A549 (cell line): ENCODE data around the gene SULT1A1. TPM values are rescaled to one million over a fixed set of nuclear protein-coding genes. Genes with fewer than 3 reads are reported as not detected.

Experiments
- ATAC-seq, 2 experiments: fragments of 200-7000 bp in 1 of 2; fragments of >200 bp in 1 of 2; cut with Nextera tagmentation in 1 of 2; cut with Tn5 transposase in 1 of 2; 3 replicates each; pipeline versions ENCODE4 v1.8.0 to v1.9.1; 2018 to 2020; ENCODE audit warnings: mild to moderate bottlenecking in 1 of 2, moderate library complexity in 1 of 2
- CTCF ChIA-PET: fragments of 300-600 bp; sonication (Branson Sonifier 250); formaldehyde crosslinking; extraction: SDS; loops from one replicate; lab custom pipeline; 2021; ENCODE audit warnings: antibody characterized with exemption, inconsistent platforms; lab: Yijun Ruan, JAX
- POLR2A ChIA-PET: fragments of 350-600 bp; formaldehyde crosslinking; extraction: SDS; loops from one replicate; lab custom pipeline; 2021; ENCODE audit warnings: antibody characterized with exemption, inconsistent platforms; lab: Yijun Ruan, JAX
- DNase-seq, 2 experiments: peaks; one replicate each; pipeline versions ENCODE4 v3.0.0 to v3.0.0-alpha.2; 2011 to 2016; ENCODE audit warnings: low read depth in 1 of 2, low spot score in 1 of 2
- FAIRE-seq: peaks from 2 replicates; lab custom pipeline; 2011; peaks lifted over from hg19 to GRCh38; lab: Jason Lieb, UNC
- H3K27ac ChIP-seq, 2 experiments: fragments of >200 bp; sonication (Bioruptor Twin); formaldehyde crosslinking; 3 replicates each; pipeline ENCODE4 v1.5.1; 2016 to 2017
- H3K4me1 ChIP-seq: fragments of >200 bp; sonication (Bioruptor Twin); formaldehyde crosslinking; 3 replicates; pipeline ENCODE4 v1.6.1; 2016
- H3K4me2 ChIP-seq: fragments of >200 bp; sonication (Bioruptor Twin); formaldehyde crosslinking; 3 replicates; pipeline ENCODE4 v1.6.1; 2016
- H3K4me3 ChIP-seq: fragments of >200 bp; sonication (Bioruptor Twin); formaldehyde crosslinking; 3 replicates; pipeline ENCODE4 v1.5.1; 2016
- H3K9me3 ChIP-seq: fragments of >200 bp; sonication (Bioruptor Twin); formaldehyde crosslinking; 3 replicates; pipeline ENCODE4 v1.6.1; 2016
- CBX8 ChIP-seq: fragments of 200-600 bp; sonication (generic); IDR thresholded peaks from 2 replicates; pipeline ENCODE4 v1.6.1; 2016
- CHD2 ChIP-seq: fragments of 150-350 bp; IDR thresholded peaks from 2 replicates; pipeline ENCODE4 v1.6.1; 2014; ENCODE audit warnings: low read length; ENCODE audit not compliant: partially characterized antibody
- CHD4 ChIP-seq: fragments of 200-600 bp; sonication (generic); IDR thresholded peaks from 2 replicates; pipeline ENCODE4 v1.6.1; 2016; ENCODE audit warnings: antibody characterized with exemption, mild to moderate bottlenecking, borderline replicate concordance
- E2F6 ChIP-seq: IDR thresholded peaks from 2 replicates; pipeline ENCODE4 v1.6.1; 2012; ENCODE audit warnings: low read depth, borderline replicate concordance
- EHMT2 ChIP-seq: fragments of 200-600 bp; sonication (generic); IDR thresholded peaks from 2 replicates; pipeline ENCODE4 v1.6.1; 2016; ENCODE audit warnings: antibody characterized with exemption, low read depth, mild to moderate bottlenecking, moderate library complexity
- ELK1 ChIP-seq: fragments of 150-350 bp; IDR thresholded peaks from 2 replicates; pipeline ENCODE4 v1.6.1; 2014; ENCODE audit warnings: low read depth, mild to moderate bottlenecking, low read length
- EP300 ChIP-seq, 2 experiments: fragments of >200 bp; sonication (Bioruptor Twin); formaldehyde crosslinking; IDR thresholded peaks; 2 replicates in 1 of 2; 3 replicates in 1 of 2; pipeline ENCODE4 v1.6.1; 2016 to 2017
- ESRRA ChIP-seq: fragments of 150-350 bp; IDR thresholded peaks from 2 replicates; pipeline ENCODE4 v1.6.1; 2014; ENCODE audit warnings: mild to moderate bottlenecking, low read length, borderline replicate concordance
- FOSB ChIP-seq: fragments of 250-450 bp; sonication (Bioruptor Pico); IDR thresholded peaks from 2 replicates; pipeline ENCODE4 v1.5.0; 2020; ENCODE audit warnings: mild to moderate bottlenecking, moderate library complexity
- HOXB13 ChIP-seq: fragments of 250-450 bp; sonication (Bioruptor Pico); IDR thresholded peaks from 2 replicates; pipeline ENCODE4 v1.5.0; 2020; ENCODE audit warnings: low read depth, mild to moderate bottlenecking, moderate library complexity
- KDM1A ChIP-seq: fragments of 200-600 bp; sonication (generic); IDR thresholded peaks from 2 replicates; pipeline ENCODE4 v1.6.1; 2016; ENCODE audit warnings: low read depth, mild to moderate bottlenecking
- KDM5A ChIP-seq: fragments of 200-600 bp; sonication (generic); IDR thresholded peaks from 2 replicates; pipeline ENCODE4 v1.6.1; 2016; ENCODE audit warnings: antibody characterized with exemption, mild to moderate bottlenecking
- NPAS2 ChIP-seq: fragments of 250-450 bp; sonication (Bioruptor Pico); IDR thresholded peaks from 2 replicates; pipeline ENCODE4 v1.8.0; 2022; ENCODE audit warnings: mild to moderate bottlenecking, moderate library complexity, borderline replicate concordance
- PBX3 ChIP-seq: IDR thresholded peaks from 2 replicates; pipeline ENCODE4 v1.6.1; 2012
- PHF8 ChIP-seq: fragments of 200-600 bp; sonication (generic); IDR thresholded peaks from 2 replicates; pipeline ENCODE4 v1.6.1; 2016; ENCODE audit warnings: low read depth, mild to moderate bottlenecking, antibody characterized with exemption, moderate library complexity, borderline replicate concordance
- RNF2 ChIP-seq: fragments of 200-600 bp; sonication (generic); IDR thresholded peaks from 2 replicates; pipeline ENCODE4 v1.6.1; 2016; ENCODE audit warnings: low read depth, mild to moderate bottlenecking, antibody characterized with exemption, moderate library complexity, borderline replicate concordance
- SREBF2 ChIP-seq: fragments of 450-650 bp; IDR thresholded peaks from 2 replicates; pipeline ENCODE4 v1.6.1; 2014; ENCODE audit warnings: mild to moderate bottlenecking, moderate library complexity
- TP53 ChIP-seq: fragments of 250-450 bp; sonication (Bioruptor Pico); IDR thresholded peaks from 2 replicates; pipeline ENCODE4 v1.5.0; 2021; ENCODE audit warnings: mild to moderate bottlenecking, moderate library complexity
- ZFP36 ChIP-seq: fragments of 450-650 bp; IDR thresholded peaks from 2 replicates; pipeline ENCODE4 v1.6.1; 2014; ENCODE audit warnings: borderline replicate concordance; ENCODE audit not compliant: partially characterized antibody
- WGBS: methylation state at CpG from one replicate; pipeline ENCODE4 v1.1.6; 2017; ENCODE audit errors: missing lambda C conversion rate; 5-methylcytosine and 5-hydroxymethylcytosine counted together
- polyA plus RNA-seq, 4 experiments: library from polyadenylated mRNA; depleted of rRNA in 3 of 4; stranded (reverse); fragments of >200 nt; fragmentation: RNase III in 1 of 4; extraction: RNeasy Plus Mini Kit Qiagen cat#74134 plus additional on column Dnase treatment in 1 of 4; gene quantifications; 2 replicates in 3 of 4; 3 replicates in 1 of 4; pipeline ENCODE4 v1.2.3, GENCODE V29; 2011 to 2017
- TF ChIP-seq, protein P1 (sequence below): fragments of 250-450 bp; sonication (Bioruptor Pico); IDR thresholded peaks from 2 replicates; pipeline ENCODE4 v1.5.0; 2020; ENCODE audit warnings: low read depth, mild to moderate bottlenecking, moderate library complexity
- TF ChIP-seq, protein P2 (sequence below): fragments of 200-600 bp; sonication (generic); IDR thresholded peaks from 2 replicates; pipeline ENCODE4 v1.6.1; 2016; ENCODE audit warnings: antibody characterized with exemption, mild to moderate bottlenecking, moderate library complexity

Gene SULT1A1
- polyA plus RNA-seq, 2 of the 4 experiments (the other 2 are of a cell fraction): 2.5 to 4.0 TPM

DNA sequence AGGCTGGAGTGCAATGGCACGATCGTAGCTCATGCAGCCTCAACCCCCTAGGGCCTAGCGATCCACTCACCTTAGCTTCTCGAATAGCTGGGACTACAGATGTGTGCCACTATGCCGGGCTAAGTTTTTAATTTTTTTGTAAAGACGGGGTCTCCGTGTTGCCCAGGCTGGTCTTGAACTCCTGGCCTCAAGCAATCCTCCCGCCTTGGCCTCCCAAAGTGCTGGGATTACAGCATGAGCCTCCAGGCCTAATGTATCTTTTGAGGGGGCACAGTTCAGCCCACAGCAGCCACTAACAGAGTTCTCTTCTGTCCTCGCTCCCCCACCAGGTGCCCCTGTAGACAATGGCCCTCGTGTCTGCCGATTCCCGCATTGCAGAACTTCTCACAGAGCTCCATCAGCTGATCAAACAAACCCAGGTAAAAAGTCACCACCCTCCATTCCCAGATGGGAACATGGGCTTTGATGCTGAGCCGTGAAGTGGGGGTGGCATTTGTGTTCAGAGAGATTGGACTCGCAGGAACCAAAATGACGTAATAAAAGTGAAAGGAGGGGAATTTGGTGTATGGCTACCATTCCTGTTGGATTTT is 29.0 kb downstream of the SULT1A1 start (continued):
- TF ChIP-seq EP300 (IDR thresholded peaks at IDR 0.05) (no peak), ESRRA (no peak), KDM5A (no peak), PHF8 (no peak), ZFP36 (no peak)
- TF ChIP-seq, all 56 proteins: peak for 0

- TF ChIP-seq KDM1A (no peak), SREBF2 (no peak), CHD4 (no peak), EHMT2 (no peak), CBX8 (no peak), HOXB13 (no peak), ELK1 (no peak), EP300 (IDR thresholded peaks at IDR 0.05) (no peak), RNF2 (no peak), NPAS2 (CRISPR knock-in tag) (no peak), E2F6 (no peak), PBX3 (no peak), TP53 (no peak), FOSB (CRISPR knock-in tag) (no peak), CHD2 (no peak)
- TF ChIP-seq, protein P1, sequence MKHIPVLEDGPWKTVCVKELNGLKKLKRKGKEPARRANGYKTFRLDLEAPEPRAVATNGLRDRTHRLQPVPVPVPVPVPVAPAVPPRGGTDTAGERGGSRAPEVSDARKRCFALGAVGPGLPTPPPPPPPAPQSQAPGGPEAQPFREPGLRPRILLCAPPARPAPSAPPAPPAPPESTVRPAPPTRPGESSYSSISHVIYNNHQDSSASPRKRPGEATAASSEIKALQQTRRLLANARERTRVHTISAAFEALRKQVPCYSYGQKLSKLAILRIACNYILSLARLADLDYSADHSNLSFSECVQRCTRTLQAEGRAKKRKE: no peak
- TF ChIP-seq, protein P2, sequence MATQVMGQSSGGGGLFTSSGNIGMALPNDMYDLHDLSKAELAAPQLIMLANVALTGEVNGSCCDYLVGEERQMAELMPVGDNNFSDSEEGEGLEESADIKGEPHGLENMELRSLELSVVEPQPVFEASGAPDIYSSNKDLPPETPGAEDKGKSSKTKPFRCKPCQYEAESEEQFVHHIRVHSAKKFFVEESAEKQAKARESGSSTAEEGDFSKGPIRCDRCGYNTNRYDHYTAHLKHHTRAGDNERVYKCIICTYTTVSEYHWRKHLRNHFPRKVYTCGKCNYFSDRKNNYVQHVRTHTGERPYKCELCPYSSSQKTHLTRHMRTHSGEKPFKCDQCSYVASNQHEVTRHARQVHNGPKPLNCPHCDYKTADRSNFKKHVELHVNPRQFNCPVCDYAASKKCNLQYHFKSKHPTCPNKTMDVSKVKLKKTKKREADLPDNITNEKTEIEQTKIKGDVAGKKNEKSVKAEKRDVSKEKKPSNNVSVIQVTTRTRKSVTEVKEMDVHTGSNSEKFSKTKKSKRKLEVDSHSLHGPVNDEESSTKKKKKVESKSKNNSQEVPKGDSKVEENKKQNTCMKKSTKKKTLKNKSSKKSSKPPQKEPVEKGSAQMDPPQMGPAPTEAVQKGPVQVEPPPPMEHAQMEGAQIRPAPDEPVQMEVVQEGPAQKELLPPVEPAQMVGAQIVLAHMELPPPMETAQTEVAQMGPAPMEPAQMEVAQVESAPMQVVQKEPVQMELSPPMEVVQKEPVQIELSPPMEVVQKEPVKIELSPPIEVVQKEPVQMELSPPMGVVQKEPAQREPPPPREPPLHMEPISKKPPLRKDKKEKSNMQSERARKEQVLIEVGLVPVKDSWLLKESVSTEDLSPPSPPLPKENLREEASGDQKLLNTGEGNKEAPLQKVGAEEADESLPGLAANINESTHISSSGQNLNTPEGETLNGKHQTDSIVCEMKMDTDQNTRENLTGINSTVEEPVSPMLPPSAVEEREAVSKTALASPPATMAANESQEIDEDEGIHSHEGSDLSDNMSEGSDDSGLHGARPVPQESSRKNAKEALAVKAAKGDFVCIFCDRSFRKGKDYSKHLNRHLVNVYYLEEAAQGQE: no peak
- ChIA-PET POLR2A (no interaction called here), CTCF (no interaction called here)
- H3K4me2 ChIP-seq: no peak overlapping the region
- H3K4me3 ChIP-seq: no peak overlapping the region
- H3K9me3 ChIP-seq: no peaks in the 10 kb centered on the region
- 68% methylated on average over 8 of the region's 8 CpGs for WGBS
- no peaks in the 10 kb centered on the region for H3K4me1 ChIP-seq
- H3K27ac ChIP-seq: no peak overlapping the region
- ATAC-seq: no peak
- no peak for DNase-seq
- no peak for FAIRE-seq
Measured at GRCh38 chr16:28575446-28576109, 34.3 kb downstream of the SULT1A1 start.
